Right lobe of liver (tissue), 4 donors: ENCODE results near the gene TPT1.

Experiments
- POLR2A ChIP-seq: fragments of 450-650 bp; IDR thresholded peaks from one replicate; pipeline ENCODE4 v1.6.1; 2017; ENCODE audit warnings: antibody characterized with exemption, mild to moderate bottlenecking
- TF ChIP-seq, protein P1 (sequence below), 4 donors: fragments of 200-600 bp in 3 of 4; fragments of 450-650 bp in 1 of 4; IDR thresholded peaks; one replicate each; pipeline versions ENCODE4 v1.5.1 to v1.8.0; 2016 to 2022; ENCODE audit warnings: antibody characterized with exemption in 4 of 4, mild to moderate bottlenecking in 2 of 4
- donor health status: DM: no; HTN: no; CAD: no.
- donor health status: DM: no; HTN: no; CAD: no.
- donor health status: DM: no; HTN: yes; CAD: no.

DNA sequence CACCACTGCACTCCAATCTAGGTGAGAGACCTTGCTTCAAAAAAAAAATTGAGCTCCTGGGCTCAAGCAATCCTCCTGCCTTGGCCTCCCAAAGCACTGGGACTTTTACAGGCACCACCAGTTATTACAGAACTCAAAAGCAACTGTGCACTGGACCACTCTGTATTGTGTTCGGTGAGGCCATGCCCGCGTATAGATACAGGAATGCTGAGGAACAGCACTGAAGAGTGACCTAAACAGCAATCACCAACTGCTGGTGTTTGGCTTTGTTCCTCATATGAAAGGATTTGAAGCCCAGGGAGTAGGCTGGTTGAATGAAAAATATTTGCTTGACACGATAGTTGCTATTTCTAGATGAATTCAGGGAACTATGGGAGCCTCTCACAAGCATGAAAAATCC, 47.7 kb upstream of the TPT1 start:
- TF ChIP-seq, protein P1, sequence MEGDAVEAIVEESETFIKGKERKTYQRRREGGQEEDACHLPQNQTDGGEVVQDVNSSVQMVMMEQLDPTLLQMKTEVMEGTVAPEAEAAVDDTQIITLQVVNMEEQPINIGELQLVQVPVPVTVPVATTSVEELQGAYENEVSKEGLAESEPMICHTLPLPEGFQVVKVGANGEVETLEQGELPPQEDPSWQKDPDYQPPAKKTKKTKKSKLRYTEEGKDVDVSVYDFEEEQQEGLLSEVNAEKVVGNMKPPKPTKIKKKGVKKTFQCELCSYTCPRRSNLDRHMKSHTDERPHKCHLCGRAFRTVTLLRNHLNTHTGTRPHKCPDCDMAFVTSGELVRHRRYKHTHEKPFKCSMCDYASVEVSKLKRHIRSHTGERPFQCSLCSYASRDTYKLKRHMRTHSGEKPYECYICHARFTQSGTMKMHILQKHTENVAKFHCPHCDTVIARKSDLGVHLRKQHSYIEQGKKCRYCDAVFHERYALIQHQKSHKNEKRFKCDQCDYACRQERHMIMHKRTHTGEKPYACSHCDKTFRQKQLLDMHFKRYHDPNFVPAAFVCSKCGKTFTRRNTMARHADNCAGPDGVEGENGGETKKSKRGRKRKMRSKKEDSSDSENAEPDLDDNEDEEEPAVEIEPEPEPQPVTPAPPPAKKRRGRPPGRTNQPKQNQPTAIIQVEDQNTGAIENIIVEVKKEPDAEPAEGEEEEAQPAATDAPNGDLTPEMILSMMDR (IDR thresholded peaks at IDR 0.05) = no peak
- no peak for TF ChIP-seq POLR2A
